OCI-LY7 (cell line): ENCODE data around the gene PNCK.

Source experiments
- EZH2phosphoT487 ChIP-seq: fragments of 200-600 bp; sonication (generic); IDR thresholded peaks from 2 replicates; pipeline ENCODE4 v1.6.1; 2018; ENCODE audit warnings: low read depth, borderline replicate concordance, mild to moderate bottlenecking, mixed run types, antibody characterized with exemption, low read length, moderate library complexity, mixed read lengths
- TF ChIP-seq, protein P1 (sequence below): fragments of 200-600 bp; sonication (generic); conservative IDR thresholded peaks from 2 replicates; pipeline ENCODE4 v1.5.1; 2014; ENCODE audit warnings: mild to moderate bottlenecking, antibody characterized with exemption, low read length, moderate library complexity, mixed read lengths

DNA sequence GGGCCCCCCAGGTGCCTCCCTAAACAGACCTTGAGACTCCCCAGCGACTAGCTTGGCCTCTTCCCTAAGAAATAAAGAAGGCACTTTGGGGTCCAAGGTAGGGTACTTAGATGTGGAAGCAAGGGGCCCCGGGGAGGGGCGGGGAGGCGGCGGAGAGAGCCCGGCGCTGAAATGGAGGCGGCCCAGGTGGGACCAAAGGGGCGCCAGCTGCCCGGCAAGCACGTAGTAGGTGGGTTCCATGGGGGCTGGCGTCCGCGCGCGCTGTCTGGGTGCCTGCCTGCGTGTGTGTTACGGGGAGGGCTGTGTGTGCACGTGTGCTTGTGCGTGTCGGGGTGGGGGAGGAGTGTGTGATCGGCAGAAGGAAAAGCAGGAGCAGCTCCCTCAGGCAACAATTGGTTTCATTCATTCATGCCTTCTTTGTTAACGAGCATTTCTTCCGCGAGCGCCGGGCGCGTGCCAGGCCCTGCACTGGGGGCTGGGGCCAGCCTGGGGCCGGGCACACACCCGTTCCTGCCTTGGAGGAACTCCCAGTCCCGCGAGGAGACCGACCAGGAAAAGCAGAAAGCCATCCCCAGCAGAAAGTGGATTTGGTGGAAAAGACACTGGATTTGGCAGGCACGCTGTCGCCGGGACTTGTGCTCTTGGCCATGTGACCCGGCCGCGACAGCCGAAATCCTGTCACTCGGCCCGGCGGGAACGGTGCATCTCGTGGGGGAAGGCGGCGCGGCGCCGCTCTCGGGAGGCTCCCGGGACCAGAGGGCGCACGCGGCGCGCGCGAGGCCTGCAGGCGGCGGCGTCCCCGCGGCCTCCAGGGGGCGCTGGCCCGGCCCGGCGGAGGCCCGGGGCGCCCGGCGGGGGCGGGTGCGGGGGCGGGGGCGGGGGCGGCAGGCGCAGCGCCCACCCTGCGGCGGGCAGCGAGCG is 29.9 kb downstream of the PNCK start:
- TF ChIP-seq, protein P1, sequence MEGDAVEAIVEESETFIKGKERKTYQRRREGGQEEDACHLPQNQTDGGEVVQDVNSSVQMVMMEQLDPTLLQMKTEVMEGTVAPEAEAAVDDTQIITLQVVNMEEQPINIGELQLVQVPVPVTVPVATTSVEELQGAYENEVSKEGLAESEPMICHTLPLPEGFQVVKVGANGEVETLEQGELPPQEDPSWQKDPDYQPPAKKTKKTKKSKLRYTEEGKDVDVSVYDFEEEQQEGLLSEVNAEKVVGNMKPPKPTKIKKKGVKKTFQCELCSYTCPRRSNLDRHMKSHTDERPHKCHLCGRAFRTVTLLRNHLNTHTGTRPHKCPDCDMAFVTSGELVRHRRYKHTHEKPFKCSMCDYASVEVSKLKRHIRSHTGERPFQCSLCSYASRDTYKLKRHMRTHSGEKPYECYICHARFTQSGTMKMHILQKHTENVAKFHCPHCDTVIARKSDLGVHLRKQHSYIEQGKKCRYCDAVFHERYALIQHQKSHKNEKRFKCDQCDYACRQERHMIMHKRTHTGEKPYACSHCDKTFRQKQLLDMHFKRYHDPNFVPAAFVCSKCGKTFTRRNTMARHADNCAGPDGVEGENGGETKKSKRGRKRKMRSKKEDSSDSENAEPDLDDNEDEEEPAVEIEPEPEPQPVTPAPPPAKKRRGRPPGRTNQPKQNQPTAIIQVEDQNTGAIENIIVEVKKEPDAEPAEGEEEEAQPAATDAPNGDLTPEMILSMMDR: peak; percentile 23; the same call in 1 of the 2 replicates
- no peak for TF ChIP-seq EZH2phosphoT487
